HG02759 (cell line): Measurements from ENCODE around the gene DHH.
"Not testable (repeated sequence)": the region's sequence is repeated elsewhere in the genome, so short reads cannot be mapped to it uniquely, and the experiment has no call there.

ENCODE experiments used
- ATAC-seq: cut with Tn5 transposase; IDR thresholded peaks from one replicate; pipeline ENCODE4 v1.9.1; 2021; ENCODE audit warnings: mild to moderate bottlenecking, moderate library complexity; ENCODE audit not compliant: unreplicated experiment

DHH gene

DNA sequence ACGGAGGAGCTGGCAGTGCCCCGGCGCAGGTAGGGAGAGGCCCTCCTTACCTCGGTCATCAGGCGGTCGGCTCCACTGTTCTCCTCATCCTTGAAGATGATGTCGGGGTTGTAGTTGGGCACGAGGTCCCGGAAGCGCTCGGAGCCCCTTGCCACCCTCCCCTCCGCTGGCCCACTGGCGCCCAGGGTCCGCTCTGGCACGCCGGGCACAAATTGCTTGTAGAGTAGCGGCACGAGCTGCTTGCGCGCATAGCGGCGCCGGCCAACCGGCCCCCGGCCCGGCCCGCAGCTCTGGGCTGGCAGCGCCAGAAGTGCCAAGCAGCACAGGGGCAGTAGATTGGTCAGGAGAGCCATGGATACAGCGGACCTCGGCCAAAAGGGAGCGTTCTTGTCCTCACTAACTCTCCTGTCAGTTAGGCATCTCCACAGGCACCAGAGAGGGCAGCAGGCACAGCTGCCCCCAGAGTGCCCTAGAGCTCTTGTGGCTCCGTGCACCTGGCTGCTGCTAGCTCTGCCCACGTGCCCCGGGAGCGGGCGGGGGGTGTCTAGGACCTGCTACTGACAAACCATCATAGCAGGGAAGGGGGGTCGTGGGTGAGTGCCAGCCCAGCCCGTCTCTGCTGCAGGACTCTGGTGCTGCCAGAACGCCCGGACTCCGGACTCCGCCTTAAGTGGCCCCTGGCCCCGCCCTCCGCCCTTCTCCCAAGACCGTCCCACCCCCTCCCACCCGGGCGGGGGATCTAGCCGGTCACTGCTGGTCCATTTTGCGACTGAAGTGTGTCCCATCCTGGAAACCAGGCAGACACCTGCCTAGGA lies at the start of gene DHH:
DHH (minus strand) TSS at position 642 of the 815 bp plus-strand sequence; CDS start at position 353, 289 bp downstream.
- no peak for ATAC-seq

DNA sequence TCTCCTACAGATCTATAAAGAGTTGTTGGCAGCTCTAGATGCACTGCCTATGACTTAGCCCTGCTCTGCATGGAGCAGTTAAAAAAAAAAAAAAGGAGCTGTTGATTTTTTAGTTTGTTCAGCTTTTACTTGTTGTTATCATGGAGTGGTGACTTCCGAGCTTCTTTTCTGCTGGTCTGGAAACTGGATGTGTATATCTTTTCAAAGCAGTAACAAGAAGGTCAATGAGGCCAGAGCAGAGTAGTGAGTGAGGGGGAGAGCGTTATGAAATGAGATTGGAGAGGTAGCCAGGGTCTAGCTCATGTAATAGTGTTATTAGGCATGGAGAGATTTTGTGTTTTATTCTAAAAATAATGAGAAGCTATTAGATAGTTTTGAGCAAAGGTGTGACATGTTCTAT lies 49.8 kb upstream of the DHH start:
- ATAC-seq = no peak

DNA sequence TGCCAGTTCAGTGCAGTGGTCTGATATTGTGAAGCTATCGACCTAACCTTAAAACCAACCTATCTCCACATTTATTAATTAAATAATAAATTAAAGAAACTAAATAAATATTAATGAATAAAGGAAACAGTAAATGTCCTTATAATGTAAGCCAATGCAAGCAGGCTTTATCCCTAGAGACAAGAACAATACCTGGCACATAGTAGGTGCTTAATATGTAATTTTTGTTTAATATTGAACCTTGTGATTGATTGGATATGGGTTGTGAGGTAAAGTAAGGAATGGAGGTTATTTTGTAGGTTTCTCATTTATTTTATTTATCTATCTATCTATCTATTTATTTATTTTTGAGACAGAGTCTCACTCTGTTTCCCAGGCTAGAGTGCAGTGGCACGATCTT lies 44.4 kb upstream of the DHH start:
- no peak for ATAC-seq

DNA sequence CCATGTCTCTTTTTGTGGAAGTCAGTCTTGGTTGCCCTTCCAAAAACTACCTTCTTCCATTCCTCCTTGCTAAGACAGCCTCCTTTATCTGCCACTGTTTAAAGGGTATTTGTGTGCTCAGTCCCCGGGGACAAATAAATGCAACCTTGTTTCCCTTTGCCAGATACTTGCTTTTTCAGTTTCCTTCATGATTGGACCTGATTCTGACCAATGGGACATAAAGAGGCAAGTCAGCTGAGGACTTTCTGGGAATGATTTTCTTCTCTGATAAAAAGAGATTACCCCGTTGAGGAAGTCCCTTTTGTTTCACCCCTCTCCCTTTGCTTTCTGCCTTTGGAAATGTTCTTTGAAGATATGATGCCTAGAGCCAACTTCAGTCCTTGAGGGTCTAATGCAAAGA lies 44.0 kb upstream of the DHH start:
- ATAC-seq = no peak

DNA sequence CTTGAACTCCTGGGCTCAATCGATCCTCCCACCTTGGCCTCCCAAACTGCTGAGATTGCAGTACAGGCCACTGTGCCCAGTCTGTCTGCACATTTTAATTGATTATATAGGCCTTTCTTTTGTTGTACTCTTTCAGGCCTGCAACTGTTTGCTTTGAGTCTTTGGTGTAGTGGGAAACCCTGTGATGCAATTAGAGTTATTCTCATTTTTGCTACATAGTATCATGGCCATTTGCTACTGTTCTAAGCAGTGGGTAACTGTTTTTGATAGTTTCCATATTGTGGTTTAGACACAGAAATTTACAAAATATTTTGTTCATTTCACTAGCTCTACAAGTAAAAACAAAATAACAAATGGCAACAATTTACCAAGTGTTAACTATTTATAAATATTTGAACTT lies 42.9 kb upstream of the DHH start:
- ATAC-seq = no peak

DNA sequence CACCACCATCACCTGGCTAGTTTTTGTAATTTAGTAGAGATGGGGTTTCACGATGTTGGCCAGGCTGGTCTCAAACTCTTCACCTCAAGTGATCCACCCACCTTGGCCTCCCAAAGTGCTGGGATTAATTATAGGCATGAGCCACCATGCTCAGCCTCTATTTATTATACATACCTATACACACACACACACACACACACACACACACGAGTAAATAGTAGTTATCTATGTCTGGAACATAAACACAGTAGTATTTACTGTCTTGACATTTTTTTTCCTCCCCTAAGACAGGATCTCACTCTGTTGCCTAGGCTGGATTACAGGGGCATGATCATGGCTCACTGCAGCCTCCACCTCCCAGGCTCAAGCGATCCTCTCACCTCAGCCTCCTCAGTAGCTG lies 42.4 kb upstream of the DHH start:
- not testable (repeated sequence) for ATAC-seq

DNA sequence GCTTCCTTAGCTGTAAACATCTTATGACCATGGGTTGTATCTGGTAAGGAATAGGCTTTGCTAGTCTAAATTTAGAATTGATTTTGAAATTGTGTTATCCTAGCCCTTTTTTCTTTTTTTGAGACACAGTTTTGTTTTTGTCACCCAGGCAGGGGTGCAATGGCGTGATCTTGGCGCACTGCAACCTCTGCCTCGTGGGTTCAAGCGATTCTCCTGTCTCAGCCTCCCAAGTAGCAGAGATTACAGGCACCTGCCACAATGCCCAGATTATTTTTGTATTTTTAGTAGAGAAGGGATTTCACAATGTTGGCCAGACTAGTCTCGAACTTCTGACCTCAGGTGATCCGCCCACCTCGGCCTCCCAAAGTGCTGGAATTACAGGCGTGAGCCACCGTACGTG lies 39.0 kb upstream of the DHH start:
- no peak for ATAC-seq

DNA sequence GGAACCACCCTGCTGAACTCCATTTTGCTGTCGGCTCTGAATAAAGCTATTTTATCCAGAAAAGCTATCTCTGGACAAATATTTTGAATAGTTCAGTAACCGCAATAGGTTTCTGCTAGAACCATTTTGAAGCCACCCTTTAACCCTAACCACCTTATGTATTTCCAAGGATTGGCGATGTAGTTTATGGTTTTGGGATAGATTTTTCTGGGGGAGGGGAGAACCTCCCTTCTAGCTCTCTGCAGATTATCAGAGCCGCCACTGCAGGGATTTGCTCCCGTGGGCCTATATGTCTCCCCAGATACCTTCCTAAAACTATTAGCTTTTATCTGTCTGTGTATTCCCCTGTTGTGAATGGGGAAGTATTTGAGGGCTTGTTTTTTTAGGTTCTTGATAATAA lies 38.4 kb upstream of the DHH start:
- no peak for ATAC-seq

DNA sequence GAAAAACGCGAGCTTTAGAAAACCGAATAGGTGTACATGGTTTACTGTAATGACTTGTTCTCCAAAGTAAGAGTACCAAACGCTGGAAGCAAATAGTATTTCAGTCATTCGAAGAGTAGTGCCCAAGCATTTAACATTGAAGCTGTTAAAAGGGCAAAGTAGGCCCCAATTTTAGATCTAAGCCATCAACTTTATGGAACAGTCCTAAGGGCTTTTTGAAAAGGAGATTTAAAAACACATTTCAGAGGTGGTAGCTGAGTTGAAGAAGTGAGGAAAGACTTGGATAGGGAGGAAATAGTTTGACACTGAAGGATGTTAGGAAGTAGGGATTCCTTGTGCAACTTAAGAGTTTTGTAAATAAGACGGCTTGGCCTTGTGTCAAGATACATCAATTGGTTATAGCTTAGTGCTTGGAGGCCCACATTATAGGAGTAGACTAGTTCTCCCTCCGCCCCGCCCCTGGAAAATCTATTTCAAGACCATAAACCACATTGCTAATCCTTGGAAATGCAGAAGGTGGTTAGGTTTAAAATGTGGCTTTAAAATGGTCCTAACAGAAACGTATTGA lies 37.4 kb upstream of the DHH start:
- ATAC-seq = no peak

DNA sequence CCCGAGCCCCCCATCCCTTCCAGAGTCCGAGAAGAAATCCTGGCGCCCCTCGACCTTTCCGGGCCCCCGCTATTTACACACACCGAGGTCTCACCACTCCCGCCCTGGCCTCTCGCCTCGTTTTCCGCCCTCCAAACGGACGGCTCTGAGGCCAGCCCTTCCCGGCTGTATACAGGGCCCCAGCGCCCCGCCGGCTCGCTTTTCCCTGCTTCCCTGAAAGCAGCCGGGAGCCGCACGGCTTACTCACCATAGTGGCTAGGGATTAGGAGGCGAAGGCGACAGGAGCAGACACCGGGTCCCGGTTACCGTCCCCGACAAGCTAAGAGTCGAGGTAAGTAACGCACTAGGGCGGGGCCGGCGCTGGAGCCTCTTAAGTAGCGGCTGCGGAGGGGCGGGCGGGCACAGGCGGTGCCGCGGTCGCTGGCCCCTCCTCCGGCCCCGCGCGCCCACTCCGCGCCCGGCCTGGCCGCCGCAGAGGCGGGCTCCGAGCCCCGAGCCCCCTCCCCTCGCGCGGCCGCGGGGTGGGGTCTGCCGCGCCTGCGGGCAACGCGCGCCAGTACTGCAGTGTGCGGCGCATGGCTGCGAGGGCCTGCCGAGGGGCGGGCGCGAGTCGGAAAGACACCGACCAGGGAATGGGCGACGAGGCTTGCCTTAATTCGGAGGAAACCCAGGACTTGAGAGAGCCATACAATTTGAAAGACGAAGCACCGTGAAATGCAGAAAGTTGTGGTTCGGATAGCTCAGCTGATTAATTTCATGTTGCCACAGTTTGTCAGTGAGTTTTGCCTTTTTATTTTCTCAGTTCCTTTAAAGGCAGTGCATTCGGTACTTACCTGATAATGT lies 36.7 kb upstream of the DHH start, which contains the start of gene TUBA1B:
TUBA1B (minus strand) TSS at position 345 of the 843 bp plus-strand sequence; CDS start at position 250, 95 bp downstream.
- peak; percentile 76 for ATAC-seq

DNA sequence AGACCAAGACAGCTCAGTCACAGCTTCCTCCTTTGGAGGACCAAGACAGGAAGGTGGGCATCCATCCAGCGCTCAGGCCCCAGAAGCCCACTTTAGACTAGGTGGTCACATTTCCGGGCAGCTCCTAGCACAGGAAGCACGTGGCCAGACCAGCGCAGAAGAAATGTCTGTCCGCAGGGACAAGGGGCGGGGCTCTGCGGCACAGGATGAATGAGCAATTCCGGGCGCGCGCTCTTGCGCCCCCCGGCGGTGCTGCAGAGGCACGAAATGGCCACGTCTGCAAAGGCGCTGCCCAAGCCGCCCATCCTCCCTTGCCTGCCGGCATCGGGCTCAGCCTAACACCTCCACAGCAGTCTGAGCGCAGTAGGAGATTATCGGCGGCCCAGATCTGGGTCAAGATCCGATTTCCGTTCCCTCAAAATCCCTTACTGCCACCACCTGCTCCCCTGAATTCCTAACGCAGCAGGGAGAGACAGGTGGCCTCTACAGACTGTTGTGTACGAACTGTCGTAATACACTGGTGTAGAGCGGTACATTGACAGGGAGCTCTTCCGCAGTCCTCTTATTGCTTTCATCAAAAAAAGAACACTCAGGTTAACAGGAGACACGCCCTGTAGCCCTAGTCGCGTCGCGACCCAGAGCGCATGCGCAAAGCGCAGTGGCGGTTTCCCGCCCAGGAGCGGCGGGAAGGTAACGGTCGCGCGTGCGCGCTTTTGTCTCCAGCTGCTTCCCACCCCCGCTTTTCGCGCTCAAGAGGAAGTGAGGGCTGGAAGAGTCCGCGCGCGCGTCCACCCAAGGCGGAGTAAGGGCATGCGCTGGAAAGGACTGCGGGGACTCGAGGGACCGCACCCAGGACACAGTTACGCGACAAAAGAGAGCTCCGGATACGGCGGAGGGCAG lies 35.8 kb upstream of the DHH start:
- peak; percentile 57 for ATAC-seq

DNA sequence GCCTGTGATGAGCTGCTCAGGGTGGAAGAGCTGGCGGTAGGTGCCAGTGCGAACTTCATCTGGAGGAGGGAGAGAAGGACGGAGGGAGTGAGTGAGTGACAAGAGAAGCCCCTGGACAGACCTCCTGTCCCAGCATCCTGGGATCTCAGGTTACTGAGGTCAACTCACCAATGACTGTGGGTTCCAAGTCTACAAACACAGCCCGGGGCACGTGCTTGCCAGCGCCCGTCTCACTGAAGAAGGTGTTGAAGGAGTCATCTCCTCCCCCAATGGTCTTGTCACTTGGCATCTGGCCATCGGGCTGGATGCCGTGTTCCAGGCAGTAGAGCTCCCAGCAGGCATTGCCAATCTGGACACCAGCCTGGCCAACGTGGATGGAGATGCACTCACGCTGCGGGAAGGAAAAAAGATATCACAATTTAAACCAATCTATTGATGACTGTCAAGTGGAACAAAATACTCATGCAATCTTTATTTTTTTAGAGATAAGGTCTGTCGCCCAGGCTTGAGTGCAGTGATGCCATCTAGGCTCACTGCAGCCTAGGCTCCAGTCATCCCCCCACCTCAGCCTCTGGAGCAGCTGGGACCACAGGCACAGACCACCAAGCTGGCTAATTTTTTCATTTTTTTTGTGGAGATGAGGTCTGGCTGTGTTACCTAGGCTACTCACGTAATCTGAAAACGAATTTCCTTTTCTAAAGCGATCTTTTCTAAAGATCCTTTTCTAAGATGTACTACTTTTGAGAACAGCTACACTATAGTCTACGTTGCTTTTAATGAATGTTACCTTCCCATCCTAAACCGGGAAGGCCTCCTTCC lies 34.9 kb upstream of the DHH start:
- no peak for ATAC-seq

DNA sequence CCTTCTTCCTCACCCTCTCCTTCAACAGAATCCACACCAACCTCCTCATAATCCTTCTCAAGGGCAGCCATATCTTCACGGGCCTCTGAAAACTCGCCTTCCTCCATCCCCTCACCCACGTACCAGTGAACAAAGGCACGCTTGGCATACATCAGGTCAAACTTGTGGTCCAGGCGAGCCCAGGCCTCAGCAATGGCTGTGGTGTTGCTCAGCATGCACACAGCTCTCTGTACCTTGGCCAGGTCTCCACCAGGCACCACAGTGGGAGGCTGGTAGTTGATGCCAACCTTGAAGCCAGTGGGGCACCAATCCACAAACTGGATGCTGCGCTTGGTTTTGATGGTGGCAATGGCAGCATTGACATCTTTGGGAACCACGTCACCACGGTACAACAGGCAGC lies 33.4 kb upstream of the DHH start:
- not testable (repeated sequence) for ATAC-seq

DNA sequence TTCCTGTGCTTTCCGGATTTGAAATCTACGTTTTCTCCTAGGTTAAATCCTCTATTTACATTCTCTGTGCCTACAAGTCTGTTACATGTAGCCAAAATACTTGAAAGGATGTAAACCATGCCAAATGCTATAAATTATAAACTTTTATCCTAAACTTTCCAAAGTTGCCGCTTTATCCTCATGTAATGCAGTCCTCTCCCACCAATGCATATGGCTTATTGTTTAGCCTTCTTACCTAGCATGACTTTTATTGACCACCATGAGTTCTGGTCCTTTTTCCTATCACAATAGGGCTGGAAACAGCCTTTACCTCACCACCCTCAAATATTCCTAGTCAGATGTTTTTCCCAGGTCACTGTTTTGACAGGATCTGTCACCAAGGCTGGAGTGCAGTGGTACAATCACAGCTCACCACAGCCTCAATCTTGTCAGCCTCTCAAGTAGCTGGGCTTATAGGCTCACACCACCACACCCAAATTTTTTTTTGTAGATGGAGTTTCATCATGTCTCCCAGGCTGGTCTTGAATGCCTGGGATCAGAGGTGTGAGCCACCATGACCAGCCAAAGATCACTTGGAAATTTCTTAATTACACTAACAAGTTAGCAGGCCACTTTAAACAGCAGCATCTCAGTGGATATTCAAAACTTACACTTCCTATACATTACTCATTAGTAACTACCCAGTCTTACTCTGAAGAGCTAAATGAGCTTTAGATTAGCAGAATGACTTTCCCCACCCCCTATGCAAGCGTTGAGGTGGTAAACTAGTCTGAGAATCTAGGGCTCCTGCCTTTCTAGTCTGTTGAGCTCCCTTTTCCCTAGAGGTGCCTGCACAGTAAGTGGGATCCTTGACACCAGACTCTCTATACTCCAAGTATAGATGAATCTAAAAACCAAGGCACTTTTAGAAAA lies 32.5 kb upstream of the DHH start:
- ATAC-seq = no peak

DNA sequence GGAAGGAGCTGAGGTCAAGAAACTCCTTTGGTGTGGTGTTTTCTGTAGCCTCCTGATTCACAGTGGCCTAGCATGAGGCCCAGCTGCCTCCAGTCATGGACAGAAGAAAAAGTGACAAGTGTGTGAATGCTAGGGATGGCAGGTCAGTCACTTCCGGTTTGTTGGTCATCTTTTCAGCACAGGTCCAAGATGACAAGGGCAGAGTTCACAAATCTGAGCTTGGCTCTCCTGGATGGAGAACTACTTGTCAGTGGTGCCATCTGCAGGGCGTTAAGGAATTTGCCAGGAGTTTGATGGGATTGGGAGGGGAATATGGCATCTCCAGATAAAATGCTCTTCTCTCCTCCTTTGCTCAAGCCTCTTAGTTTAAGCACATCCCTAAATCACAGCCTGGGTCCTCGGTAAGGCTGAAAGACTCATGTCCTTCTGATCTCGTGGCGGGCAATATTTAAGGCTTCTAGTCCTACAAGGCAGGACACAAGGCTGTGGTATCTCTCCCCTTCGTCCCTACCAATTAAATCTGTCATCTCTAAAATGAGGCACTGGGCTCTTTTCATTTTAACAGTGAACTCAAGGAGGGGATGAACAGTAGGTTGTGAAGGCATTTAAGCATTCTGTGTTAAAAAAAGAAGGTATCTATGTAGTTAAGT lies 26.6 kb upstream of the DHH start:
- no peak for ATAC-seq

DNA sequence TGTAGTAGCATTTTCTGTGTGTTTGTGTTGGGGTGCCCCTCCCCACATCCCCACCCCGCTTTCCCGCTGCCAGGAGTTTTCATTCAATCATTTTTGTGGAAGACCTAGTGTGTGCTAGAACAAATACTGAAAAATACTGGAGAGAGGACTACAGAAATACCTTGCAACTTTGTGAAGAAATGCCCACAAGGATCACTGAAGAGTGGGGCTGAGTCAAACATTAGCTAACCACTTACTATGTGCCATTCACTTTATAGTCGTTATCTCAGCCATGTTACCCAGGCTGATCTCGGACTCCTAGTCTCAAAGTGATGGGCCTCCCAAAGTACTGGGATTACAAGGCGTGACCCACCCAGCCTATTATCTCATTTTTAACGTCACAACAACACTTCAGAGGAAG lies 16.6 kb upstream of the DHH start:
- peak; percentile 5 for ATAC-seq

DNA sequence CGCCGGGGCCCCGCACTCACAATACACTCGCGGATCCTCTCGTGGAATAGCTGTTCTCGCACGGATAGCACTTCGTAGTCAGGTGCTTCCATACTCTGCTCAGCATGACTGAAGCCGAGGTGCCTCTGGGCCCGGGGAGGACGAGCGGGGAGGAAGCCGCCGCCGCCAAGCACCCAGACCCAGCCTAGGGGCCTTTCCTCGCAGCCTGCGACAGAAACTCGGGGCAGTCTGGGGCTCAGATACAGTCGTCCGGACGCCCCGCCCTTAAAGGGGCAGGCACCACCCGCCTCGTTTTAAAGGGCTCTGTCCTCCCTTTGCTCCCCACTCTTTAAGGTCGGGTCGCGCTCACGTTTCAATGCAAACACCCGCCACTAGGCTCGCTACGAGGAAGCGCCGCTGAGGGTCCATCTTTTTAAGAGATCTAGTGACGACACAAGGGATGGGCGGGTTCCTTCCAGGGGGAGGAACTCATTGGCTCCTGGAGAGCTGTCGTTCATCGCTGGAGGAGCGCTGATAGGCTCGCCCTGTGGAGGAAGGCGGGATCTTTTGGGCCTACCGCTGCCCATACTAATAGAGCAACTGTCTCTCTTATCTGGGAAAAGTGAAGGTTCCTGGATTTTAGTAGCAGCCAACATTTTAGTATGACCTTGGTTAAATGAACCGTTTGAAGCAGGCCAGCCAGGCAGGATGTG lies 16.0 kb upstream of the DHH start, which contains the start of gene LMBR1L:
LMBR1L (minus strand) TSS at position 384 of the 692 bp plus-strand sequence; CDS start at position 92, 292 bp downstream.
- peak; percentile 98 for ATAC-seq
